ENCODE results near the gene ARHGAP15. TPM values are rescaled to one million over a fixed set of nuclear protein-coding genes. Genes with fewer than 3 reads are reported as not detected.

Gene ARHGAP15
- polyA plus RNA-seq, 2 of the 4 experiments (the other 2 are of a cell fraction): 0.34 TPM; not detected in 1

DNA sequence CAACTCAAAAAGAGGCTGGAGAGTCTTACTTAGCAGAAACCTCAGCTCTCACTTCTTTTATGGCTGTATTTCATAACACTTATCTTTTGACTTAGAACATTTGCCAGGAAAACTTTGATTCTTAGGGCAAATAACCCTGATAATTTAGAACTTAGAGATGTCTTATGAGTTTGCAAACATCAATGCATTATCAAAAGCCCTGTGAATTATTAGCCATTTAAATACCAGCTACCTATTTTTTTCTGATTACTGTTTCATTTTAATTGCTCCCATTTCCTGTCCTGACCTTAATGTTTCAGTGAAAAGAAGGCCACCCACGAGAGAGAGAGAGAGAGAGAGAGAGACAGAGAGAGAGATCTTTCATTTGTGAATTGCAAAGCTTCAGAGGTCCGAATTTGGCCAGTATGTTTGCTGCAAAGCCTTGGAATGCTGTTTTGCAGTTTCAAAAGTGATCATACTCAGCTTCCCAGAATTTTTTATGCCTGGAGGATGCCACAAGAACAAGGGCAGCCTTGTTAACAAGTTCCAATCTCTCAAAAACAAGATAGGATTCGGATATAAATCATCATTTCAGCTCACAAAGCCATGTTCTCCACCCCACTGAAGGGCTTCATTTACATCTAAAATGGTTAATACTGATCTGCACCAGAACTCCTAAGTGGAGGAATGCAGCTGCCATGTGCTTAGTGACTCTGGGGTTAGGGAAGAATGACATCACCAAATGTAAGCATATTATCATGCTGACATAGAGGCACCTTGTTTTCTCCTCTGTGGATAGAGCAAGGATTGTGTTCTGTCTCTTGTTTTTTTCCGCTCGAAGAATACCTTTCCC, 478.2 kb downstream of the ARHGAP15 start:
- no peaks in the 10 kb centered on the region for H3K4me1 ChIP-seq
- ATAC-seq (no peak), DNase-seq (ENCODE audit: low read depth in 1 of 2, low spot score in 1 of 2) (no peak), FAIRE-seq (no peak)
- TF ChIP-seq MAFK (IDR thresholded peaks at IDR 0.05; ENCODE audit: partially characterized antibody) (no peak), JUNB (IDR thresholded peaks at IDR 0.05) (no peak), NFE2L2 (conservative IDR thresholded peaks at IDR 0.05; ENCODE audit: low read length) (no peak), RAD21 (conservative IDR thresholded peaks at IDR 0.05 in 1 of 2, IDR thresholded peaks at IDR 0.05 in 1 of 2) (no peak), PHF8 (IDR thresholded peaks at IDR 0.05; ENCODE audit: borderline replicate concordance, low read depth) (no peak), EHMT2 (IDR thresholded peaks at IDR 0.05; ENCODE audit: low read depth) (no peak), FOSL2 (IDR thresholded peaks at IDR 0.05) (no peak), FOSL2 (CRISPR knock-in tag; IDR thresholded peaks at IDR 0.05) (no peak), RFX5 (IDR thresholded peaks at IDR 0.05) (no peak)
- TF ChIP-seq, protein P1, sequence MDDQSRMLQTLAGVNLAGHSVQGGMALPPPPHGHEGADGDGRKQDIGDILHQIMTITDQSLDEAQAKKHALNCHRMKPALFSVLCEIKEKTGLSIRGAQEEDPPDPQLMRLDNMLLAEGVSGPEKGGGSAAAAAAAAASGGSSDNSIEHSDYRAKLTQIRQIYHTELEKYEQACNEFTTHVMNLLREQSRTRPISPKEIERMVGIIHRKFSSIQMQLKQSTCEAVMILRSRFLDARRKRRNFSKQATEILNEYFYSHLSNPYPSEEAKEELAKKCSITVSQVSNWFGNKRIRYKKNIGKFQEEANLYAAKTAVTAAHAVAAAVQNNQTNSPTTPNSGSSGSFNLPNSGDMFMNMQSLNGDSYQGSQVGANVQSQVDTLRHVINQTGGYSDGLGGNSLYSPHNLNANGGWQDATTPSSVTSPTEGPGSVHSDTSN (IDR thresholded peaks at IDR 0.05): no peak
- TF ChIP-seq, protein P2, sequence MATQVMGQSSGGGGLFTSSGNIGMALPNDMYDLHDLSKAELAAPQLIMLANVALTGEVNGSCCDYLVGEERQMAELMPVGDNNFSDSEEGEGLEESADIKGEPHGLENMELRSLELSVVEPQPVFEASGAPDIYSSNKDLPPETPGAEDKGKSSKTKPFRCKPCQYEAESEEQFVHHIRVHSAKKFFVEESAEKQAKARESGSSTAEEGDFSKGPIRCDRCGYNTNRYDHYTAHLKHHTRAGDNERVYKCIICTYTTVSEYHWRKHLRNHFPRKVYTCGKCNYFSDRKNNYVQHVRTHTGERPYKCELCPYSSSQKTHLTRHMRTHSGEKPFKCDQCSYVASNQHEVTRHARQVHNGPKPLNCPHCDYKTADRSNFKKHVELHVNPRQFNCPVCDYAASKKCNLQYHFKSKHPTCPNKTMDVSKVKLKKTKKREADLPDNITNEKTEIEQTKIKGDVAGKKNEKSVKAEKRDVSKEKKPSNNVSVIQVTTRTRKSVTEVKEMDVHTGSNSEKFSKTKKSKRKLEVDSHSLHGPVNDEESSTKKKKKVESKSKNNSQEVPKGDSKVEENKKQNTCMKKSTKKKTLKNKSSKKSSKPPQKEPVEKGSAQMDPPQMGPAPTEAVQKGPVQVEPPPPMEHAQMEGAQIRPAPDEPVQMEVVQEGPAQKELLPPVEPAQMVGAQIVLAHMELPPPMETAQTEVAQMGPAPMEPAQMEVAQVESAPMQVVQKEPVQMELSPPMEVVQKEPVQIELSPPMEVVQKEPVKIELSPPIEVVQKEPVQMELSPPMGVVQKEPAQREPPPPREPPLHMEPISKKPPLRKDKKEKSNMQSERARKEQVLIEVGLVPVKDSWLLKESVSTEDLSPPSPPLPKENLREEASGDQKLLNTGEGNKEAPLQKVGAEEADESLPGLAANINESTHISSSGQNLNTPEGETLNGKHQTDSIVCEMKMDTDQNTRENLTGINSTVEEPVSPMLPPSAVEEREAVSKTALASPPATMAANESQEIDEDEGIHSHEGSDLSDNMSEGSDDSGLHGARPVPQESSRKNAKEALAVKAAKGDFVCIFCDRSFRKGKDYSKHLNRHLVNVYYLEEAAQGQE (IDR thresholded peaks at IDR 0.05): no peak
- H3K4me3 ChIP-seq: no peak overlapping the region
- H3K27ac ChIP-seq: no peak overlapping the region
- ChIA-PET CTCF (no interaction called here), POLR2A (interaction anchor here (0.6 kb wide), 1 partner anchor 516 kb away, joined by 3 read pairs; no protein-coding TSS in a partner anchor)
- 35% methylated on average over 5 of the region's 5 CpGs for WGBS (ENCODE audit: missing lambda C conversion rate)
- no peak overlapping the region for H3K4me2 ChIP-seq
- H3K9me3 ChIP-seq: no peaks in the 10 kb centered on the region

DNA sequence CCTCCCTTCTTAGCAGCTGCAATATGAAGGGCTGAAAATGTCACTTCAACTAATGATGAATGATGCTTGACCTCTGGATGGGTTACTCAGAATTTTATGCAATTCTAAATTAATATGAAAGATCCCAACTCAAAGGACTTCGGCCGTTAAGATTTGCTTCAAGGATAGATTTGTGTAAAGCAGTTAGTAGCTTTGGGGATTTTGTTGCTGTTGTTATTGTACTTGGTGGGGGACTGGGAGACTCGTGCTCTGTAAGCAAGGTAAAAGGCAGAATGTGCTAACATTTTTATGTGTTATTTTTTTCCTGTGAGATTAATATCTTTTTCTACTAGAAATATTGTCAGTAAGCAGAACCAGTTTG, 478.8 kb downstream of the ARHGAP15 start:
- TF ChIP-seq FOXS1 (CRISPR knock-in tag; IDR thresholded peaks at IDR 0.05): no peak
- no peak for TF ChIP-seq BHLHE40 (IDR thresholded peaks at IDR 0.05; ENCODE audit: low read depth, low read length)
- TF ChIP-seq RFX5 (IDR thresholded peaks at IDR 0.05): no peak
- TF ChIP-seq HOXB5 (CRISPR knock-in tag; IDR thresholded peaks at IDR 0.05): no peak
- TF ChIP-seq CBX8 (IDR thresholded peaks at IDR 0.05): no peak
- TF ChIP-seq ZFP36 (IDR thresholded peaks at IDR 0.05; ENCODE audit: borderline replicate concordance, partially characterized antibody): no peak
- TF ChIP-seq CHD2 (IDR thresholded peaks at IDR 0.05; ENCODE audit: low read length, partially characterized antibody): no peak
- TF ChIP-seq FOSB (CRISPR knock-in tag; IDR thresholded peaks at IDR 0.05): no peak
- no peak for TF ChIP-seq NPAS2 (CRISPR knock-in tag; IDR thresholded peaks at IDR 0.05; ENCODE audit: borderline replicate concordance)
- WGBS (ENCODE audit: missing lambda C conversion rate): 47% methylated on average over 3 of the region's 3 CpGs
- Histone ChIP-seq H3K4me2 (no peak overlapping the region), H3K9me3 (no peaks in the 10 kb centered on the region), H3K4me1 (no peaks in the 10 kb centered on the region), H3K27ac (no peak overlapping the region), H3K4me3 (no peak overlapping the region)
- no peak for FAIRE-seq
- no peak for ATAC-seq
- ChIA-PET POLR2A (no interaction called here), CTCF (no interaction called here)
- no peak for DNase-seq (ENCODE audit: low read depth in 1 of 2, low spot score in 1 of 2)

DNA sequence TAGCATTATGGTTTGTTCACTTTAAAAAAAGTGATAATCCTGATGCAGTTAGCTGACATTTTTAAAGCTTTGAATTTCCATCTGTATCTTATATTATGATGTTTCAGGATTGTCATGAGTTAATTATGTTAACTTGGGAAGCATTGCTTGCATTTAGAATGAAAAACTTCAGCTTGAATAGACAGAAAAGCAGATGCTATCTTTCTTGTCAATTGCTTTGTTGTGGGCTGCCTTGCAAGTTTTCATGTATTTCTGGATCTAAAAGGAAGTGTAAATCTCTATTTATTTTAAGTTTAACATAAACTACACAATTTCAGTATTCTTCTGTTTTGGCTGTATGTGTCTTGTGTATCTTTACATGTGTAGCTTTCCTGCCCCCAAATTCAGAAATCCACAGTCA, 479.5 kb downstream of the ARHGAP15 start:
- DNase-seq (ENCODE audit: low read depth in 1 of 2, low spot score in 1 of 2) (no peak), ATAC-seq (no peak), FAIRE-seq (no peak)
- ChIA-PET CTCF (no interaction called here), POLR2A (no interaction called here)
- Histone ChIP-seq H3K9me3 (no peaks in the 10 kb centered on the region), H3K4me2 (no peak overlapping the region), H3K4me1 (no peaks in the 10 kb centered on the region), H3K27ac (no peak overlapping the region), H3K4me3 (no peak overlapping the region)
- TF ChIP-seq HOXB13 (CRISPR knock-in tag; IDR thresholded peaks at IDR 0.05; ENCODE audit: low read depth): no peak
- no peak for TF ChIP-seq EHMT2 (IDR thresholded peaks at IDR 0.05; ENCODE audit: low read depth)
- TF ChIP-seq, protein P1 (IDR thresholded peaks at IDR 0.05): no peak
- no peak for TF ChIP-seq SREBF2 (IDR thresholded peaks at IDR 0.05)
- TF ChIP-seq, protein P3, sequence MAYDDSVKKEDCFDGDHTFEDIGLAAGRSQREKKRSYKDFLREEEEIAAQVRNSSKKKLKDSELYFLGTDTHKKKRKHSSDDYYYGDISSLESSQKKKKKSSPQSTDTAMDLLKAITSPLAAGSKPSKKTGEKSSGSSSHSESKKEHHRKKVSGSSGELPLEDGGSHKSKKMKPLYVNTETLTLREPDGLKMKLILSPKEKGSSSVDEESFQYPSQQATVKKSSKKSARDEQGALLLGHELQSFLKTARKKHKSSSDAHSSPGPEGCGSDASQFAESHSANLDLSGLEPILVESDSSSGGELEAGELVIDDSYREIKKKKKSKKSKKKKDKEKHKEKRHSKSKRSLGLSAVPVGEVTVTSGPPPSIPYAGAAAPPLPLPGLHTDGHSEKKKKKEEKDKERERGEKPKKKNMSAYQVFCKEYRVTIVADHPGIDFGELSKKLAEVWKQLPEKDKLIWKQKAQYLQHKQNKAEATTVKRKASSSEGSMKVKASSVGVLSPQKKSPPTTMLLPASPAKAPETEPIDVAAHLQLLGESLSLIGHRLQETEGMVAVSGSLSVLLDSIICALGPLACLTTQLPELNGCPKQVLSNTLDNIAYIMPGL (CRISPR knock-in tag; IDR thresholded peaks at IDR 0.05; ENCODE audit: borderline replicate concordance): no peak
- no peak for TF ChIP-seq MYC (IDR thresholded peaks at IDR 0.05; ENCODE audit: borderline replicate concordance, low read length)
- no peak for TF ChIP-seq HOXB5 (CRISPR knock-in tag; IDR thresholded peaks at IDR 0.05)
- no peak for TF ChIP-seq ZSCAN20 (CRISPR knock-in tag; IDR thresholded peaks at IDR 0.05)

All from A549 (cell line).